Calu3 (cell line): ENCODE measurements around the gene S100A10. TPM values are rescaled to one million over a fixed set of nuclear protein-coding genes. Genes with fewer than 3 reads are reported as not detected.
A peak's percentile ranks its signal among the peaks of the same experiment; 100 is the strongest.

Source experiments
- BruUV-seq: library from RNA; stranded (reverse); fragments of 400-500 nt; replicated peaks from 2 replicates; lab custom pipeline; 2021; lab: Mats Ljungman, UMichigan
- CTCF ChIA-PET: fragments of 300-600 bp; sonication (Branson Sonifier 250); formaldehyde crosslinking; loops from one replicate; lab custom pipeline; 2022; ENCODE audit warnings: antibody characterized with exemption; lab: Charles Lee
- DNase-seq: peaks from one replicate; pipeline ENCODE4 v3.0.0; 2022
- H3K27ac Mint-ChIP-seq: one replicate; pipeline ENCODE4 v1.8.0; 2022; ENCODE audit warnings: mixed read lengths; ENCODE audit not compliant: unreplicated experiment
- H3K27me3 Mint-ChIP-seq: one replicate; pipeline ENCODE4 v1.8.0; 2022; ENCODE audit warnings: mixed read lengths; ENCODE audit not compliant: unreplicated experiment
- H3K36me3 Mint-ChIP-seq: one replicate; pipeline ENCODE4 v1.8.0; 2022; ENCODE audit warnings: mild to moderate bottlenecking, moderate library complexity, mixed read lengths; ENCODE audit not compliant: insufficient read depth, unreplicated experiment
- H3K4me1 Mint-ChIP-seq: one replicate; pipeline ENCODE4 v1.8.0; 2022; ENCODE audit warnings: mild to moderate bottlenecking, low read depth, mixed read lengths; ENCODE audit not compliant: unreplicated experiment
- H3K4me3 Mint-ChIP-seq: one replicate; pipeline ENCODE4 v1.8.0; 2022; ENCODE audit warnings: mild to moderate bottlenecking, low read depth, moderate library complexity, mixed read lengths; ENCODE audit not compliant: unreplicated experiment
- H3K9me3 Mint-ChIP-seq: one replicate; pipeline ENCODE4 v1.8.0; 2022; ENCODE audit warnings: low read depth, mixed read lengths; ENCODE audit not compliant: unreplicated experiment
- intact Hi-C: fragments of 100-400 bp; cut with micrococcal nuclease; formaldehyde crosslinking; loops from one replicate; pipeline ENCODE4 v1.10.0; 2022; ENCODE audit not compliant: unreplicated experiment
- total RNA-seq: library from RNA; stranded (reverse); gene quantifications from 2 replicates; pipeline ENCODE4 v1.2.3, GENCODE V29; 2022
- TF ChIP-seq, protein P1 (sequence below): fragments of 200-600 bp; IDR thresholded peaks from one replicate; pipeline ENCODE4 v1.8.0; 2022; ENCODE audit warnings: antibody characterized with exemption; ENCODE audit not compliant: unreplicated experiment

S100A10 gene
- total RNA-seq, 1 experiment from 2014 or later = 882 TPM

DNA sequence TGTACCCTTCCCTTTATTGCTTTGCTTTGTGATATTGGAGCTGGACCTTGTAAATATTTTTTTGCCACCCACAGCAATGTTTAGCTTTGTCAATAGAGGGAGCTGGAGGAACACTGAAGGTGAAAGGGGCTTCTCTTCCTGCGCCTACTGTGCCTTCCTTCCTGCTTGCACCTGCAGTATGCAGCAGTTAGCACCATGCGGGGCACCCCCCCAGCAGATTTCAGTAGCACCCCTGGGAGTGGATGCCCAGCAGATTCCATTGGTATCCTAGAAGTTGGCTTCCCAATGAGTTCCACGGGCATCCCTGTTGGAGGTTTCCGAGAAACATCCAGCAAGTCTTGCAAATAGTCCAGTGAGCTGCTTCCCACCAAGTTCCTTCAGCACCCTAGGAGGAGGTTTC, 25.6 kb downstream of the S100A10 start:
- intact Hi-C loops = loop anchor here (1.0 kb wide), 2 partner anchors 27 to 33 kb away; no protein-coding TSS in a partner anchor
- CTCF ChIA-PET = interaction anchor here (0.6 to 5.8 kb wide), 20 partner anchors 9 to 1764 kb away, joined by 3 to 146 read pairs (median 8); partner anchors contain the start of gene S100A10
- TF ChIP-seq, protein P1, sequence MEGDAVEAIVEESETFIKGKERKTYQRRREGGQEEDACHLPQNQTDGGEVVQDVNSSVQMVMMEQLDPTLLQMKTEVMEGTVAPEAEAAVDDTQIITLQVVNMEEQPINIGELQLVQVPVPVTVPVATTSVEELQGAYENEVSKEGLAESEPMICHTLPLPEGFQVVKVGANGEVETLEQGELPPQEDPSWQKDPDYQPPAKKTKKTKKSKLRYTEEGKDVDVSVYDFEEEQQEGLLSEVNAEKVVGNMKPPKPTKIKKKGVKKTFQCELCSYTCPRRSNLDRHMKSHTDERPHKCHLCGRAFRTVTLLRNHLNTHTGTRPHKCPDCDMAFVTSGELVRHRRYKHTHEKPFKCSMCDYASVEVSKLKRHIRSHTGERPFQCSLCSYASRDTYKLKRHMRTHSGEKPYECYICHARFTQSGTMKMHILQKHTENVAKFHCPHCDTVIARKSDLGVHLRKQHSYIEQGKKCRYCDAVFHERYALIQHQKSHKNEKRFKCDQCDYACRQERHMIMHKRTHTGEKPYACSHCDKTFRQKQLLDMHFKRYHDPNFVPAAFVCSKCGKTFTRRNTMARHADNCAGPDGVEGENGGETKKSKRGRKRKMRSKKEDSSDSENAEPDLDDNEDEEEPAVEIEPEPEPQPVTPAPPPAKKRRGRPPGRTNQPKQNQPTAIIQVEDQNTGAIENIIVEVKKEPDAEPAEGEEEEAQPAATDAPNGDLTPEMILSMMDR = peak; percentile 84
- Mint-ChIP-seq H3K9me3 (no peaks in the 10 kb centered on the region), H3K36me3 (peaks cover 7% of the 10 kb centered on the region), H3K27me3 (no peaks in the 10 kb centered on the region), H3K4me1 (peaks cover 55% of the 10 kb centered on the region), H3K27ac (peak overlapping the region; percentile 1), H3K4me3 (no peak overlapping the region)
- peak; percentile 78 for DNase-seq
- BruUV-seq = no TSS peak

DNA sequence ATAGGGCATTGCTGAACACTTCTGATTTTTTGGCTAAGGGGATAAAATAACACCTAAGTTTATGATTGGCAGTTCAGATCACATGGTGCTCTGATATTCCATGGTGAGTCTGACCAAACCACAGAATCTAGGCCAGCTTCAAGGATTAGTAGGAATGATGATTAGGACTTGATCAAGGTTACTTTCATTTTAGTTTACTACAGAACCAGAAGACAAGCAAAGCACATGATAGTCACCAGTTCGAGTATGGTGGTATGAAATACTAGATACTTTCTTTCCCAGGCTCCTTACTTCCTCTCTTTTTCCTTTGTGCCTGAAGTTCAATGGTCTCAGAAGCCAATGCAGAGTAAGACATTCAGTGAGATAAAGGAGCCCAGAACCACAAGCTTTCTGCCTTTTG, 26.6 kb downstream of the S100A10 start:
- Mint-ChIP-seq H3K36me3 (no peaks in the 10 kb centered on the region), H3K4me1 (peaks cover 55% of the 10 kb centered on the region), H3K27me3 (no peaks in the 10 kb centered on the region), H3K27ac (no peak overlapping the region), H3K9me3 (no peaks in the 10 kb centered on the region), H3K4me3 (no peak overlapping the region)
- no TSS peak for BruUV-seq
- no peak for DNase-seq
- TF ChIP-seq, protein P1 = no peak
- CTCF ChIA-PET = interaction anchor here (1.0 to 5.8 kb wide), 7 partner anchors 15 to 46 kb away, joined by 3 to 146 read pairs (median 12); partner anchors contain the start of gene S100A10
- intact Hi-C loops = no loop called here

DNA sequence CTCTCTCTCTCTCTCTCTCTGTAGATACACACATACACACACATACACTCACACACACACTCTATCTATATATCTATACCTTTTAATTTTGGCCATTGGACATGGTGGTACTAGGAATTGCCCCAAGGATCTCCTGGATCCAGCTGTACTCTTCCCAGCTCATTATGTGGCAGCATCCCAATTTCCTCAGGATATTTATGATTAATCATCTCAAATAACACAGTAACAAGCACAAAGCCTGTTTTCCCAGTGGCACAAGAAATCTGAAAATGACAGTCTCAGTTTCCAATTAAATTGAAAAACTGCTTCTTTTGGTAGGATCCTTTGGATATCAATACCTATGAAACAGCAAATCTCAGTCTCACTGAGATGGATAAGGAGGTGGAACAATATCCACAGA, 27.6 kb downstream of the S100A10 start:
- CTCF ChIA-PET = interaction anchor here (5.8 kb wide), 1 partner anchor 35 kb away, joined by 146 read pairs; no protein-coding TSS in a partner anchor
- TF ChIP-seq, protein P1 = no peak
- DNase-seq = no peak
- Mint-ChIP-seq H3K4me1 (peaks cover 56% of the 10 kb centered on the region), H3K27ac (no peak overlapping the region), H3K27me3 (no peaks in the 10 kb centered on the region), H3K9me3 (no peaks in the 10 kb centered on the region), H3K4me3 (no peak overlapping the region), H3K36me3 (no peaks in the 10 kb centered on the region)
- intact Hi-C loops = no loop called here
- BruUV-seq = no TSS peak

DNA sequence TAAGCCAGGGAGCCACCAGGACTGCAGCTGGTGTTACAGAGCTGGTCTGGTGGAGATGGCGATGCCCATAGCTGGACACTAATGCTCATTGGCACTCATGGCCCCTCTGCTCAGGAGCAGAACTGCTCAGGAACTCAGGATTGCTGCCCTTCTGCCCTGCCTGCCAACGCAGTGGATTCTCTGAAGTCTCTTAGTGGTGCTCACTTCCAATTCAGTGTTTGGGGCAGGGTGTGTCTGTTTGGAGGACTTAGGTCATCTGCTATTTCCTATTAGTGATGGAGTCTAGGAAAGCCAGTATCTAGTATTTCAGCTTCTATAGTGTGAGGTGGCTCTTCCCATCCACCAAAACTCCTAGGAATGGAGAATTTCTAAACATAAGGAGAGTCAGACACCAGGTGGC, 29.1 kb downstream of the S100A10 start:
- BruUV-seq = no TSS peak
- Mint-ChIP-seq H3K27ac (no peak overlapping the region), H3K27me3 (no peaks in the 10 kb centered on the region), H3K4me1 (peaks cover 56% of the 10 kb centered on the region), H3K4me3 (no peak overlapping the region), H3K36me3 (no peaks in the 10 kb centered on the region), H3K9me3 (no peaks in the 10 kb centered on the region)
- TF ChIP-seq, protein P1 = no peak
- intact Hi-C loops = loop anchor here (2.0 kb wide), 1 partner anchor 30 kb away; no protein-coding TSS in a partner anchor
- CTCF ChIA-PET = no interaction called here
- no peak for DNase-seq
